GM21447 (cell line): ENCODE data around the gene NUDT8.
"Not testable (repeated sequence)": the region's sequence is repeated elsewhere in the genome, so short reads cannot be mapped to it uniquely, and the experiment has no call there.

ENCODE experiments used
- ATAC-seq: cut with Tn5 transposase; IDR thresholded peaks from one replicate; pipeline ENCODE4 v1.9.1; 2021; ENCODE audit not compliant: unreplicated experiment

NUDT8 gene

GRCh38 chr11:67613313-67613959 is 16.3 kb downstream of the NUDT8 start:
- ATAC-seq, result peak; percentile 3

DNA sequence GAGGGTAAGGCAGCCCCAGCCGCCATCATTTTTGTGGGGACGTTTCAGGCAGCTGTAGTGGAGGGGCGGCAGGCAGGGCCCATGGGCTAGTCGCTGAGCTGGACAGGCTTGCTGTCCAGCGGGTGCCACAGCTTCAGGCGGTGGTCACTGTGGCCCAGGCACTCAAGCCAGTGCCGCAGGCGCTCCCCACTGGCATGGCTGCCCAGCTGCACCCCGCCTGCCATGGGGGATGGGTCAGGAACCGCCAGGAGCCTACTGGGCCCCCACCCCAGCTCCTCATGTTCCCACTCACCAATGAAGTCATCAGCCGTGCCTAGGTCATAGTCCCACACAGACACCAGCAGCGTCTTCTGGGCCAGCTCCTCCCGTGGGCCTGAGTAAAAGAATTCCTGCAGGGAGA is 17.0 kb downstream of the NUDT8 start:
- no peak for ATAC-seq

GRCh38 chr11:67611704-67612587 is 17.8 kb downstream of the NUDT8 start:
- no peak for ATAC-seq

GRCh38 chr11:67611165-67611564 is 18.6 kb downstream of the NUDT8 start:
- ATAC-seq, result no peak

DNA sequence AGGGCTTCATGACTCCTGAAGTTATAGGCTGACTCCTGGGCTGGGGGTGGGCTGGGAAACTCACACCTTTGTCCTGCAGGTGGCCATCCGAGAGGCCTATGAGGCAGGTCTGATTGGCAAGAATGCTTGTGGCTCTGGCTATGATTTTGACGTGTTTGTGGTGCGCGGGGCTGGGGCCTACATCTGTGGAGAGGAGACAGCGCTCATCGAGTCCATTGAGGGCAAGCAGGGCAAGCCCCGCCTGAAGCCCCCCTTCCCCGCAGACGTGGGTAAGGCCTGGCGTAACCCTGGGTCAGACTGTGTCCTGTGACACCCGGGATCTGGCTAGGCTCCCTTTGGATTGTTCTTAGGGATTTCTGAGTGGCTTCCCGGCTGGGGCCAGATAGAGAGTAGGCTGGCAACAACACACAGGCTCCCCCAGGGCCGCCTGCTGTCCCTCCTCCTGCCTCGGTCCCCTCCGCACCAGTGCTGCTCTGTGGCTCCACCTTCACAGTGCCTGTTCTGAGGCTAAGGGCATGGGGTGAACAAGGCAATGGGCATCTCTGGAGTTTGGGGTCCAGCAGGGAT is 19.4 kb downstream of the NUDT8 start:
- no peak for ATAC-seq

GRCh38 chr11:67609316-67609715 is 20.4 kb downstream of the NUDT8 start:
- ATAC-seq, result no peak

DNA sequence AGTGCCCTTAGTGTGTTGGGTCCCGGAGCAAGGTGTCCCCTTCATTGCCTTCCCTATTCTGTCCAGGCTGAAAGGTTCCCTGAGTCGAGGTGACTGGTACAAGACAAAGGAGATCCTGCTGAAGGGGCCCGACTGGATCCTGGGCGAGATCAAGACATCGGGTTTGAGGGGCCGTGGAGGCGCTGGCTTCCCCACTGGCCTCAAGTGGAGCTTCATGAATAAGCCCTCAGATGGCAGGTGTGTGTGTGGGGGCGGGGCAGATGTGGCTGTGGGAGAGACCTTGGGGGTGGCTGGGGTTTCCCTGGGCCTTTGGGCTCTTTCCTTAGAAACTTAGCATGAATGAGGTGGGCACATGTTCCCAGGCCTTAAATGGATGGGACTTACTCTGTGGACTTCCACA is 21.3 kb downstream of the NUDT8 start:
- no peak for ATAC-seq

- no peak for ATAC-seq
Measured at GRCh38 chr11:67607507-67607906, 22.2 kb downstream of the NUDT8 start.

GRCh38 chr11:67606492-67607295 is 23.0 kb downstream of the NUDT8 start, which contains the start of gene NDUFV1:
Gene NDUFV1, plus strand, starts transcription at chr11:67606936. Its CDS starts 69 bp downstream, at chr11:67607005.
- ATAC-seq, result peak; percentile 91

GRCh38 chr11:67606093-67606491 is 23.6 kb downstream of the NUDT8 start:
- ATAC-seq, result no peak

GRCh38 chr11:67605231-67606011 is 24.3 kb downstream of the NUDT8 start:
- no peak for ATAC-seq

DNA sequence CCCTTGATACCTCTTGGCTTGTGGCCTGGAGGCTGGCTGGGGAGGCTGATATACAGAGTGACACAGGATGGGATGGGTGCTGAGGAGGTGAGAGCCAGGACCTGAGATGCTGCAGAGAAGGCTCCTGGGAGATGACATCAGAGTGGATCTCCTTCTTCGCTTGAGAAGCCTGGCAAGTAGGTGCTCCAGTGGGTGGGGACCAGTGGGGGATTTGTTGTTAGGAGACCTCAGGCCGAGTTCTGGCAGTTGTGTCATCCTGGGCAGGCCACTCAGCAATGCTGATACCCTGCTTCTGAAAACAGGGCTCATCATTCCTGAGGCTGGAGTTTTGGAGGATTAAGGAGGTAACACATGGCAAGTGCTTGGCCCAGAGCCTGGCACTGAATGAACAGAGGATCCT is 24.9 kb downstream of the NUDT8 start:
- no peak for ATAC-seq

GRCh38 chr11:67604119-67604518 is 25.6 kb downstream of the NUDT8 start:
- not testable (repeated sequence) for ATAC-seq

GRCh38 chr11:67601098-67601497 is 28.6 kb downstream of the NUDT8 start:
- ATAC-seq, result no peak

DNA sequence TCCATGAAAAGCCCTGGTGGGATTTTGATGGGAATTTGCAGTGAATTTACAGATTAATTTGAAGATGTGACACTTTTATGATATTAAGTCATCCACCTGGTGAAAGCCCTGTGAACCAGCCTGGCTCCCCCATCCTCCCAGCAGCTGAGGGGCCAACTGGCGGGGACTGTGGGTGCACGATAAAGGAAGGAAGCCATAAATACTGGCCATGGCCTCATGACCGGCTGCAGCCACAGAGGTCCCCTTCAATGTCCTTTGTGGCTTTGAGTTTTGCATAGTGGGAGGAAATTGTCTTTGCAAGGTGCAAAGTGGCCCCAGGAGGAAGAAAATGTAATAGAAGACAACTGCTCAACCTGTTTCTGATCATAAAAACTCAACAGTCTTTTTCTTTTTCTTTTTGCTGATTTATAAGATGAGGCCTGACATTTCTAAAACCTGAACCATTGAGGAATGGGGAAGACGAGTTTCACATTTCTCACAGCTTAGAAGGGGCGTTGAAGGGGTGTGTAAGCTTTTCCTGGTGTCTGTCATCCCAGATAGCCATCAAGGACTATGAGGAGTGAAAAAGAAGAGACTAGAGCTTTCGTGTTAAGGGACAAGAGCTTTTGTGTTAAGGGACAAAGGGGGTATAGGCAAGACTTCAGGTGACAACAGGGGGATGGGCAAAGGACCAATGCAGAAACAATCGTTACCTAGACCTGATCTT is 29.3 kb downstream of the NUDT8 start:
- ATAC-seq, result peak; percentile 94

GRCh38 chr11:67599149-67599548 is 30.6 kb downstream of the NUDT8 start:
- no peak for ATAC-seq

DNA sequence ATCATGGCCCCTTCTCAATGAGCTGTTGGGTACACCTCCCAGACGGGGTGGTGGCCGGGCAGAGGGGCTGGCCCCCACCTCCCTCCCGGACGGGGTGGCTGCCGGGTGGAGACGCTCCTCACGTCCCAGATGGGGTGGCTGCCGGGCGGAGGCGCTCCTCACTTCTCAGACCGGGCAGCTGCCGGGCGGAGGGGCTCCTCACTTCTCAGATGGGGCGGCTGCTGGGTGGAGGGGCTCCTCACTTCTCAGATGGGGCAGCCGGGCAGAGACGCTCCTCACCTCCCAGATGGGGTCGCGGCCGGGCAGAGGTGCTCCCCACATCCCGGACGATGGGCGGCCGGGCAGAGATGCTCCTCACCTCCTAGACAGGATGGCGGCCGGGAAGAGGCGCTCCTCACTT is 31.8 kb downstream of the NUDT8 start:
- not testable (repeated sequence) for ATAC-seq

DNA sequence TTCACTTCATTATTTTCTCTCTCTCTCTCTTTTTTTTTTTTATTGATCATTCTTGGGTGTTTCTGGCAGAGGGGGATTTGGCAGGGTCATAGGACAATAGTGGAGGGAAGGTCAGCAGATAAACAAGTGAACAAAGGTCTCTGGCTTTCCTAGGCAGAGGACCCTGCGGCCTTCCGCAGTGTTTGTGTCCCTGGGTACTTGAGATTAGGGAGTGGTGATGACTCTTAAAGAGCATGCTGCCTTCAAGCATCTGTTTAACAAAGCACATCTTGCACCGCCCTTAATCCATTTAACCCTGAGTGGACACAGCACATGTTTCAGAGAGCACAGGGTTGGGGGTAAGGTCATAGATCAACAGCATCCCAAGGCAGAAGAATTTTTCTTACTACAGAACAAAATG is 32.3 kb downstream of the NUDT8 start:
- not testable (repeated sequence) for ATAC-seq

GRCh38 chr11:67596753-67597300 is 32.9 kb downstream of the NUDT8 start:
- ATAC-seq, result no peak
